Measurements from ENCODE around the gene PRSS21.

Gene PRSS21

DNA sequence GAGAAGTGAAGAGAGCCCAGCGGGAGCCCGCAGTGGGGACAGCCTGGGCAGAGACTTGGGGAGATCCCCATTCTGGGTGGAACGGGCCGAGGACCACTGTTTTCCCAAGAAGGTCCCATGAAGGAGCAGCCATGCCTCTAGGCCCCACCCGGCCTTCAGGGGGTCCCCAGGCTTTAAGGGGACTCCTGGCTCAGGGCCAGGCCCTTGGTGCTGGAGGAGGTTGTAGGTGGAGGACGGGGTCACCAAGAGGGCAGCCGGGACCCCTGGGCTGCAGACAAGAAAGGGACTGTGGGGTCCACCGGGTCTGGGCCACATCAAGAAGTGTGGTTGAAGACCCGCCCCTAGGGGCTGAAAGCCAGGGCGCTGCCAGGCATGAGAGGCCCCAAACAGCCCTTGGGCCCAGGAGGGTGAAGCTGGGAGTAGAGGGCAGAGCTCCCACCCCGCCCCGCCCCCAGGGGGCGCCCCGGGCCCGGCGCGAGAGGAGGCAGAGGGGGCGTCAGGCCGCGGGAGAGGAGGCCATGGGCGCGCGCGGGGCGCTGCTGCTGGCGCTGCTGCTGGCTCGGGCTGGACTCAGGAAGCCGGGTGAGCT lies at the start of gene PRSS21:
PRSS21 (plus strand) TSS at position 487 of the 589 bp plus-strand sequence; CDS start at position 519, 32 bp downstream.
- in situ Hi-C loops (cut with MboI; ENCODE audit: low sequenced_read_pairs) = no loop called here

DNA sequence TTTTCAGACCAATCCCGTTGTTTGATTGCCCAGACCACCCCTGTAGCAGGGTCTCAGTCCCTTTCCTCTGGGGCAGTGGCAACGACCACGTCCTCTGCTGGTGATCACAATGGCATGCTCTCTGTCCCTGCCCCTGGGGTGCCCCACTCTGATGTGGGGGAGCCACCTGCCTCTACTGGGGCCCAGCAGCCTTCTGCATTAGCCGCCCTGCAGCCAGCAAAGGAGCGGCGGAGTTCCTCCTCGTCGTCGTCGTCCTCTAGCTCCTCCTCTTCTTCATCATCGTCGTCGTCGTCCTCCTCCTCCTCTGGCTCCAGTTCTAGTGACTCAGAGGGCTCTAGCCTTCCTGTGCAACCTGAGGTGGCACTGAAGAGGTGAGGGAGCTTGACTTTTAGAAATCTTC lies 49.1 kb upstream of the PRSS21 start:
- in situ Hi-C loops (cut with MboI; ENCODE audit: low sequenced_read_pairs) = no loop called here

- in situ Hi-C loops (cut with MboI; ENCODE audit: low sequenced_read_pairs) = no loop called here
Measured at GRCh38 chr16:2768403-2769089, 48.5 kb upstream of the PRSS21 start.

DNA sequence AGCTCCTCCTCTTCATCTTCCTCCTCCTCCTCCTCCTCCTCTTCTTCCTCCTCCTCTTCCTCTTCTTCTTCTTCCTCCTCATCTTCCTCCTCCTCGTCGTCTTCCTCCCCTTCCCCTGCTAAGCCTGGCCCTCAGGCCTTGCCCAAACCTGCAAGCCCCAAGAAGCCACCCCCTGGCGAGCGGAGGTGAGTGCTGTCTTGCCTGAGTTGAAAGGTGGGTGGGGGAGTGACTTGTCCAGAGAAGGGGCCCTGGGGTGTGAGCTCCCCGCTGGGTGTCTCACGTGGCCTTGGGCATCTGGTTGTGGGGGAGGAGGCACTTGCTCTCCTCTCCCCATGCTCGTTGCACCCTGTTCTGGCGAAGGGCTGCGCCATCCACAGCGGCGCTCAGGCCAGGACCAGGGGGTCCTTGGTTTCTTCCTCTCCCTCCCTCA lies 47.9 kb upstream of the PRSS21 start:
- in situ Hi-C loops (cut with MboI; ENCODE audit: low sequenced_read_pairs) = no loop called here

GRCh38 chr16:2769675-2770056 lies 47.4 kb upstream of the PRSS21 start:
- in situ Hi-C loops (cut with MboI; ENCODE audit: low sequenced_read_pairs) = no loop called here

DNA sequence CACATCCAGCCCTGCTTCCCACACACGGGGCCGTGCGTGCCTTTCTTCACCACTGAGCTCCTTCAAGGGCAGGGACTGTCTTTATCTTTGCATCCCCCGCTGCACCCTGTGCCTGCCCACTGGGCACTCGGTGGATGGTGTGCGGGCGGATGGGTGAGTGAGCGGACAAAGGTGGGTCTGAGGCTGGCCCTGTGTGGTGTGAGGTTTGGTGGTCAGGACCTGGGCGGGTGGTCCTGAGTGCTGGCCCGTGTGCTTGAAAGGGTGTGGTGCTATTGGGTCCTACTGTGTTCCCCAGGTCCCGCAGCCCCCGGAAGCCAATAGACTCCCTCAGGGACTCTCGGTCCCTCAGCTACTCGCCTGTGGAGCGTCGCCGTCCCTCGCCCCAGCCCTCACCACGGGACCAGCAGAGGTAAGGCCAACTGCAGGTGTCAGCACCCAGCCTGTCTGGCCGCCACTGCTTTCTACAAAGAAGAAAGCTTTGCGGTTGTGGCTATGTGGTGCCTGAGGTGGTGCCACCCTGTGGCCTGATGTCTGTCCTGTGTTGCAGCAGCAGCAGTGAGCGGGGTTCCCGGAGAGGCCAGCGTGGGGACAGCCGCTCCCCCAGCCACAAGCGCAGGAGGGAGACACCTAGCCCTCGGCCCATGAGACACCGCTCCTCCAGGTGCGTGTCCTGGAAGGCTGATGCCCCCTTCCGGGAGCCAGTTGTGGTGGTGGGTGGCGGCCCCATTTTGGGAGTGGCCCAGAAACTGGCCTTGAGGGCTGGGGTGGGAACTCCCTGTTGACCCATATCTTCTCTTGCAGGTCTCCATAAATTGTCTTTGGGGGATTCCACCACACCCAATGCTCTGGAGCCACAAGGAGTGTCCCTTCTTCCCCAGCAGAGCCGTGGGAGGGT lies 46.7 kb upstream of the PRSS21 start:
- in situ Hi-C loops (cut with MboI; ENCODE audit: low sequenced_read_pairs) = no loop called here

GRCh38 chr16:2771496-2772402 lies 45.3 kb upstream of the PRSS21 start:
- in situ Hi-C loops (cut with MboI; ENCODE audit: low sequenced_read_pairs) = no loop called here

DNA sequence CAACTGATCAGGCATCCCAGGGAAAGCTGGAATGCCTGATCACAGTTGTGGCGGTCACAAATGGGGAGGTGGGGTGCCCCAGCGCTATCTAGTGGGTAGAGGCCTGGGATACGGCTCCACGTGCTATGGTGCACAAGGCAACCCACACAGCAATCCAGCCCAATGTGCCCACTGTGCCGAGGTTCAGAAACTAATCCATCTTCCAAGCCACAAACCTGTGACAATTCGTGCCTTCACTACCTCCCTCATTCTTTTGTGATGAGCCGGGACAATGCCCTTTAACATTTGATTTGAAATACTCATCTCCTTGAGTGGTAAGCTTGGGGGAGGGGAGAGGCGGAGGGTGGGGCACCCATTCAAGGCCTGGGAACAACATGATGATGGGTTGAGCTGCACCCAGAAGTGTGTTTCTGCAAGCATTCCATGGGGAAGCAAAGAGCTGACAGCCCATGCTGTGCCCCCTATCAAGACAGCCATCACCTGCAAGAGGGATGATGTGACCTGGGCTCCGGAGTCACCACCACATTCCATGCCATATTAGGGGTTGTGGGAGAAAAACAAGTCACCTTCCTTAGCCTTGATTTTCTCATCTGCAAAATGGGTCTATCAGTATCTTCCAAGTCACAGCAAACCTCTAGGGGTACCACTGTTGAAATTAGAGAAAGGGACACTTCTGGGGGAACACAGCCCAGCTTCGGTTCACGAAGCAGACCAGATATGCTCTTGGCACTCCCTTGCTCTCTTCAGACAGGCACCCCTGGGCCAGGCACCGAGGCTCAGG lies 43.7 kb upstream of the PRSS21 start:
- in situ Hi-C loops (cut with MboI; ENCODE audit: low sequenced_read_pairs) = no loop called here

DNA sequence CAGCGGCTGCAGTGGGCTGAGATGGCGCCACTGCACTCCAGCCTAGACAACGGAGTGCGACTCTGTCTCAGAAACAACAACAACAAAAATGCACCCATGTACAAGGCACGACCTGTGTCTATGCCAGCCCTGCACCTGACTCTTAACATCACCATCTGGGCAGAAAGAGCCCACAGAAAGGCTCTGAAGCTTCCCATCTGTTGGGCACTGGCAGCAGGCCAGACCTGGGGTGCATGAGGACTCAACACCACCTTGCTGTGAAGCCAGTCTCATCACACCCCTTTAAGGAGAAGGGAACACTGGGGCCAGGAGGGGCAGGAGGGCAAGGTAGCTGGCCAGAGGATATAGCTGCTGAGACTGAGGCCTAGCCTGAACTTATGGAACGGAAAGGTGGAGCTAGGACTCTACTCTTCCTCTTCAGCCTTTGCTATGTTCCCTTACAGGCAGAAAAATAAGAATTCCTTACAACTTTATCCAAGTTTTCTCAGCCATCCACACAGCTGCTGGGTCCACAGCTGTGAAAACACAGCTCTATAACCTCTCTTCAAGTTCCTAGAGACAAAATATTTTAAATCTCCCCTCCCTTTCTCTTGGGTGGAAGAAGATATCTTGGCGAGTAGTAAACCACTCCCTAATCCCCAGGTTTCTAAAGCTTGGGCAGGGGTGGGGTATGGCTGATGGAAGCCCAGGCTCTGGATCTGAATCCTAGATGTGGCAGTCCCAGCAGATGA lies 42.7 kb upstream of the PRSS21 start:
- in situ Hi-C loops (cut with MboI; ENCODE audit: low sequenced_read_pairs) = no loop called here

DNA sequence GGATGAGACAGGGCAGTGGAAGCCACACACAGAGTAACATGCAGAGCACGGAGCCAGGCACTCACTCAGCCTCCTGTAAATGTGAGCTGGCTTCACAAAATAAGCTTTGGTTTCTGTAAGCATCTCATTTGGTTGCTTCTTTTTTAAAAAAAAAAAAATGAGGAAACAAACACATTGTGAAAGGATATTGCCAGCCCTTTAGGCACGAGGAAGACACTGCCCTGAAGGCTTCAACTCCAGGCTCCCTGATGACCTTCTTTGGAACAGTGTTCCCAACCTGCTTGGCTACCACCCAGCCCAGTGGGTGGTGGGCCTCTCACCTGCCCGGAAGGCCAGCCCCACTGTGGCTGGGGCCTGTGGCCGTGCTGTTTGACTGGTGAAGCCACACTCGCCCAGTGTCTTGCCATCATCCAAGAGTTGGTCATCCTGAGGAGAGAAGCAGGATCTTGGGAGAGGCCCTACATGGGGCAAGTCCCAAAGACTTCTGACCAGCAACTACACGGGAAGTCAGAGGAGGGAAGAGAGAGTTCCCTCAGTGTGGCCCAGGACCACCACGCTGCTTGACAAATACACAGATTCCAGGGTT lies 41.8 kb upstream of the PRSS21 start:
- in situ Hi-C loops (cut with MboI; ENCODE audit: low sequenced_read_pairs) = no loop called here

GRCh38 chr16:2775765-2776499 lies 41.1 kb upstream of the PRSS21 start:
- in situ Hi-C loops (cut with MboI; ENCODE audit: low sequenced_read_pairs) = no loop called here

GRCh38 chr16:2776500-2777139 lies 40.4 kb upstream of the PRSS21 start:
- in situ Hi-C loops (cut with MboI; ENCODE audit: low sequenced_read_pairs) = no loop called here

- in situ Hi-C loops (cut with MboI; ENCODE audit: low sequenced_read_pairs) = no loop called here
Measured at GRCh38 chr16:2777231-2777902, 39.7 kb upstream of the PRSS21 start, which contains the start of gene ELOB. TSS of gene ELOB (minus strand) at chr16:2777280. CDS start at chr16:2777239, 41 bp downstream.

DNA sequence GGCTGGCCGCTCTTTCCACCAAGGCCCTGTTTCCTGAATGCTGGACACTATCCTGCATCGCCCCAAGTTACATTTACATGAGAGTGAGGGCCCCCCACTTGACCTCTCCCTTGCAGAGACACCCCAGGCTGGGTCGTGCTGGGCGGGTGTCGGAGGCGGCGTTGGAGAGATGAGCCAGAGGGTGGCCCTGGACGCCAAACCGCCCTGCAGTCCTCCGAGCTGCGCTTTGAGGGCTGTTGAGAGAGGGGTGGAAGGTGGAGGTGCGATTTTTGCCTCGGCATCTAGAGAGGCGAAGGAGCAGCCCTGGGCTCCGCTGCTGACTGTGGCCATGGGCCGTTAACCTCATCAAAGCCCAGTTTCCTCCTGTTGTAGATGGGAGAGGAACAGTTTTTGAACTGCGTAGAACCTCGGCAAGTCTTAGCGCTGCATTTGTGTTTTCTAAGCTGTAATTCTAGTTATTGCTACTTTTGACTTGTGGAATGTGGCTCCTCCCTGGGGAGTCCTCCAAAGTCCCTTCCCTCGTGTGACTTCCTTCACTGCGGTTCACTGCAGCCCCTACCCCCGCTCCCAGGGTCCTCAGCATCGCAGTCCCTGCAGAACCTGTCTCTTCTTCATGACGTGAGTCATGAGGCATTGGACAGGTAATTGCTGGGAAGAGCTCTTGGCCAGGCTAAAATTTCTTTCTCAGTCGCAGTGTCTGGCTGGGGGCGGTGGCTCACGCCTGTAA lies 39.0 kb upstream of the PRSS21 start:
- in situ Hi-C loops (cut with MboI; ENCODE audit: low sequenced_read_pairs) = no loop called here

- in situ Hi-C loops (cut with MboI; ENCODE audit: low sequenced_read_pairs) = no loop called here
Measured at GRCh38 chr16:2778630-2778958, 38.4 kb upstream of the PRSS21 start.

GRCh38 chr16:2779151-2779920 lies 37.7 kb upstream of the PRSS21 start:
- in situ Hi-C loops (cut with MboI; ENCODE audit: low sequenced_read_pairs) = no loop called here
